NCI-H146 treated with DMSO at 0.1 percent for 48 hours (cell line): ENCODE measurements around the gene SBNO2.
A peak's percentile ranks its signal among the peaks of the same experiment; 100 is the strongest.
"Not testable (repeated sequence)": the region's sequence is repeated elsewhere in the genome, so short reads cannot be mapped to it uniquely, and the experiment has no call there.

Experiments used
- DNase-seq: peaks from one replicate; lab custom pipeline; 2025; ENCODE audit not compliant: unreplicated experiment; lab: John Stamatoyannopoulos, UW

SBNO2 gene

GRCh38 chr19:1206864-1207450 lies 32.9 kb upstream of the SBNO2 start:
- no peak for DNase-seq

GRCh38 chr19:1206150-1206863 lies 32.2 kb upstream of the SBNO2 start:
- no peak for DNase-seq

- DNase-seq = peak; percentile 76
Measured at GRCh38 chr19:1205114-1206099, 31.3 kb upstream of the SBNO2 start, which contains the start of gene STK11. Gene STK11 (plus strand): TSS chr19:1205778. CDS start chr19:1206914, 1,136 bp downstream.

GRCh38 chr19:1200614-1201013 lies 26.5 kb upstream of the SBNO2 start:
- DNase-seq = not testable (repeated sequence)

- DNase-seq = no peak
Measured at GRCh38 chr19:1199531-1199930, 25.5 kb upstream of the SBNO2 start.

- DNase-seq = no peak
Measured at GRCh38 chr19:1189419-1189818, 15.4 kb upstream of the SBNO2 start.

GRCh38 chr19:1183543-1184172 lies 9.6 kb upstream of the SBNO2 start:
- no peak for DNase-seq

- no peak for DNase-seq
Measured at GRCh38 chr19:1182727-1183126, 8.7 kb upstream of the SBNO2 start.

GRCh38 chr19:1182068-1182467 lies 8.0 kb upstream of the SBNO2 start:
- no peak for DNase-seq

GRCh38 chr19:1181606-1182005 lies 7.5 kb upstream of the SBNO2 start:
- DNase-seq = no peak

GRCh38 chr19:1177322-1178114 lies 3.5 kb upstream of the SBNO2 start:
- no peak for DNase-seq

- no peak for DNase-seq
Measured at GRCh38 chr19:1173159-1173844, 766 bp downstream of the SBNO2 start.

- DNase-seq = no peak
Measured at GRCh38 chr19:1172353-1173158, 1.5 kb downstream of the SBNO2 start.

- DNase-seq = peak; percentile 16
Measured at GRCh38 chr19:1171755-1172352, 2.2 kb downstream of the SBNO2 start.

GRCh38 chr19:1170938-1171754 lies 2.9 kb downstream of the SBNO2 start:
- DNase-seq = no peak

GRCh38 chr19:1169921-1170885 lies 3.9 kb downstream of the SBNO2 start:
- DNase-seq = no peak

- DNase-seq = no peak
Measured at GRCh38 chr19:1169411-1169791, 4.7 kb downstream of the SBNO2 start.
